CD4-positive, alpha-beta T cell (primary cell): ENCODE measurements around the gene ZNF263. TPM values are rescaled to one million over a fixed set of nuclear protein-coding genes. Genes with fewer than 3 reads are reported as not detected.

Experiments
- ATAC-seq: fragments of 200-7000 bp; cut with Tn5 transposase; one replicate; pipeline ENCODE4 v1.10.0; 2022; ENCODE audit warnings: mild to moderate bottlenecking; ENCODE audit not compliant: poor library complexity
- CTCF ChIA-PET: fragments of 350-600 bp; sonication (Branson Sonifier 250); formaldehyde crosslinking; loops from one replicate; lab custom pipeline; 2021; ENCODE audit warnings: antibody characterized with exemption, inconsistent platforms; lab: Charles Lee
- POLR2A ChIA-PET: fragments of 350-600 bp; sonication (Branson Sonifier 250); formaldehyde crosslinking; loops from one replicate; lab custom pipeline; 2021; ENCODE audit warnings: antibody characterized with exemption, inconsistent platforms; lab: Charles Lee
- DNase-seq, 14 experiments: peaks; one replicate each; pipeline ENCODE4 v3.0.0-alpha.2; 2013 to 2020; ENCODE audit warnings: mixed read lengths in 2 of 14
- H3K27ac ChIP-seq, 2 donors: one replicate each; pipeline versions ENCODE4 v1.5.1 to v1.7.0; 2013; ENCODE audit warnings: low read length in 2 of 2, low read depth in 1 of 2, mild to moderate bottlenecking in 1 of 2
- H3K27me3 ChIP-seq, 2 experiments: 1 replicate in 1 of 2; 2 replicates in 1 of 2; pipeline versions ENCODE4 v1.6.1 to v1.7.0; 2013; ENCODE audit warnings: low read length in 2 of 2, control low read depth in 1 of 2, mild to moderate bottlenecking in 1 of 2, moderate library complexity in 1 of 2; ENCODE audit not compliant: insufficient read depth in 2 of 2, control insufficient read depth in 1 of 2
- H3K36me3 ChIP-seq: one replicate; pipeline ENCODE4 v1.6.1; 2013; ENCODE audit warnings: low read length, control low read depth; ENCODE audit not compliant: insufficient read depth
- H3K4me1 ChIP-seq: one replicate; pipeline ENCODE4 v1.6.1; 2013; ENCODE audit warnings: low read length, control low read depth; ENCODE audit not compliant: insufficient read depth
- H3K4me3 ChIP-seq: one replicate; pipeline ENCODE4 v1.5.1; 2013; ENCODE audit warnings: mild to moderate bottlenecking, low read length, moderate library complexity
- H3K9me3 ChIP-seq, 2 experiments: 1 replicate in 1 of 2; 2 replicates in 1 of 2; pipeline versions ENCODE4 v1.6.1 to v1.7.0; 2013; ENCODE audit warnings: low read length in 2 of 2, mild to moderate bottlenecking in 2 of 2, control low read depth in 1 of 2, moderate library complexity in 1 of 2; ENCODE audit not compliant: control insufficient read depth in 1 of 2, insufficient read depth in 1 of 2
- H3K27ac Mint-ChIP-seq: one replicate; pipeline ENCODE4 v1.8.0; 2020; ENCODE audit warnings: mixed read lengths
- H3K27me3 Mint-ChIP-seq: one replicate; pipeline ENCODE4 v1.8.0; 2021; ENCODE audit warnings: mixed read lengths
- H3K36me3 Mint-ChIP-seq: one replicate; pipeline ENCODE4 v1.8.0; 2021; ENCODE audit warnings: low read depth, mixed read lengths
- H3K4me1 Mint-ChIP-seq: one replicate; pipeline ENCODE4 v1.8.0; 2021; ENCODE audit warnings: low read depth, mixed read lengths
- H3K4me3 Mint-ChIP-seq: one replicate; pipeline ENCODE4 v1.8.0; 2020; ENCODE audit warnings: mild to moderate bottlenecking, mixed read lengths
- H3K9me3 Mint-ChIP-seq: one replicate; pipeline ENCODE4 v1.8.0; 2020; ENCODE audit warnings: mixed read lengths
- CTCF ChIP-seq: fragments of 200-600 bp; IDR thresholded peaks from one replicate; pipeline ENCODE4 v1.8.0; 2022; ENCODE audit warnings: antibody characterized with exemption, mild to moderate bottlenecking
- intact Hi-C, 2 experiments: fragments of 100-400 bp; cut with DNase I in 1 of 2; cut with micrococcal nuclease in 1 of 2; formaldehyde crosslinking; loops; one replicate each; pipeline versions ENCODE4 v1.15.1 to v1.9.0; 2023 to 2025; cut with DNase I, micrococcal nuclease
- total RNA-seq, 174 experiments: library from RNA in 2 of 174; stranded (reverse) in 2 of 174; gene quantifications; one replicate each; pipeline ENCODE4 v1.2.3 and lab custom pipeline; 2021 to 2026

Gene ZNF263
- total RNA-seq, 2 experiments from 2014 or later: 35.3 to 39.4 TPM

GRCh38 chr16:3292604-3293003 lies 9.3 kb downstream of the ZNF263 start:
- CTCF ChIA-PET: no interaction called here
- H3K4me1 ChIP-seq: no peaks in the 10 kb centered on the region
- Mint-ChIP-seq H3K9me3 (peaks cover 16% of the 10 kb centered on the region), H3K36me3 (peaks cover 85% of the 10 kb centered on the region), H3K27ac (no peak overlapping the region), H3K4me3 (no peak overlapping the region), H3K27me3 (no peaks in the 10 kb centered on the region), H3K4me1 (no peaks in the 10 kb centered on the region)
- intact Hi-C loops: loop anchor here in 1 of 2 experiments (5.0 kb wide), 1 partner anchor 90 kb away; no protein-coding TSS in a partner anchor
- DNase-seq: no peak
- no peaks in the 10 kb centered on the region for H3K27me3 ChIP-seq
- H3K9me3 ChIP-seq: peaks cover 79 to 83% of the 10 kb centered on the region in 2 experiments
- no peak overlapping the region for H3K27ac ChIP-seq
- peaks cover 46% of the 10 kb centered on the region for H3K36me3 ChIP-seq
- ATAC-seq: no peak
- POLR2A ChIA-PET: no interaction called here
- no peak overlapping the region for H3K4me3 ChIP-seq
- no peak for TF ChIP-seq CTCF

GRCh38 chr16:3295209-3295608 lies 11.9 kb downstream of the ZNF263 start:
- Histone ChIP-seq H3K4me3 (no peak overlapping the region), H3K4me1 (no peaks in the 10 kb centered on the region), H3K27ac (no peak overlapping the region), H3K36me3 (peaks cover 31% of the 10 kb centered on the region), H3K27me3 (no peaks in the 10 kb centered on the region), H3K9me3 (peaks cover 59 to 80% of the 10 kb centered on the region in 2 experiments)
- Mint-ChIP-seq H3K9me3 (peaks cover 24% of the 10 kb centered on the region), H3K36me3 (peaks cover 80% of the 10 kb centered on the region), H3K27me3 (no peaks in the 10 kb centered on the region), H3K4me1 (no peaks in the 10 kb centered on the region), H3K4me3 (no peak overlapping the region), H3K27ac (no peak overlapping the region)
- ChIA-PET POLR2A (interaction anchor here (0.7 kb wide), 1 partner anchor 11 kb away, joined by 3 read pairs; no protein-coding TSS in a partner anchor), CTCF (no interaction called here)
- DNase-seq (no peak), ATAC-seq (no peak)
- TF ChIP-seq CTCF: no peak
- intact Hi-C loops: no loop called here

GRCh38 chr16:3295783-3296182 lies 12.5 kb downstream of the ZNF263 start:
- H3K27me3 Mint-ChIP-seq: no peaks in the 10 kb centered on the region
- H3K27ac Mint-ChIP-seq: no peak overlapping the region
- Histone ChIP-seq H3K4me1 (no peaks in the 10 kb centered on the region), H3K36me3 (peaks cover 26% of the 10 kb centered on the region), H3K4me3 (no peak overlapping the region), H3K9me3 (peaks cover 54 to 80% of the 10 kb centered on the region in 2 experiments), H3K27me3 (no peaks in the 10 kb centered on the region), H3K27ac (no peak overlapping the region)
- ChIA-PET CTCF (no interaction called here), POLR2A (interaction anchor here (0.7 kb wide), 1 partner anchor 10 kb away, joined by 3 read pairs; no protein-coding TSS in a partner anchor)
- no peak overlapping the region for H3K4me3 Mint-ChIP-seq
- H3K36me3 Mint-ChIP-seq: peaks cover 80% of the 10 kb centered on the region
- no peak for DNase-seq
- intact Hi-C loops: no loop called here
- no peak for ATAC-seq
- H3K9me3 Mint-ChIP-seq: peaks cover 24% of the 10 kb centered on the region
- no peak for TF ChIP-seq CTCF
- H3K4me1 Mint-ChIP-seq: no peaks in the 10 kb centered on the region
